Measurements from ENCODE around the gene TPD52L1. TPM values are rescaled to one million over a fixed set of nuclear protein-coding genes. Genes with fewer than 3 reads are reported as not detected.

TPD52L1 gene
- total RNA-seq, 1 experiment from 2014 or later: 12.4 TPM

- ATAC-seq (no peak), DNase-seq (ENCODE audit: low spot score) (no peak)
- Mint-ChIP-seq H3K36me3 (no peaks in the 10 kb centered on the region), H3K4me3 (no peak overlapping the region), H3K4me1 (peaks cover 26% of the 10 kb centered on the region), H3K27me3 (ENCODE audit: low read depth) (no peaks in the 10 kb centered on the region), H3K9me3 (no peaks in the 10 kb centered on the region), H3K27ac (no peak overlapping the region)
- TF ChIP-seq ESRRA (CRISPR knock-in tag; IDR thresholded peaks at IDR 0.05; ENCODE audit: borderline replicate concordance): no peak
- no peak for TF ChIP-seq TEAD1 (CRISPR knock-in tag; IDR thresholded peaks at IDR 0.05)
- no peak for TF ChIP-seq ZNF219 (CRISPR knock-in tag; IDR thresholded peaks at IDR 0.05; ENCODE audit: borderline replicate concordance)
- no peak for TF ChIP-seq USF1 (CRISPR knock-in tag; IDR thresholded peaks at IDR 0.05)
- POLR2A ChIA-PET: no interaction called here
- CTCF ChIA-PET: no interaction called here
Measured at GRCh38 chr6:125117818-125118217, 35.8 kb upstream of the TPD52L1 start.

DNA sequence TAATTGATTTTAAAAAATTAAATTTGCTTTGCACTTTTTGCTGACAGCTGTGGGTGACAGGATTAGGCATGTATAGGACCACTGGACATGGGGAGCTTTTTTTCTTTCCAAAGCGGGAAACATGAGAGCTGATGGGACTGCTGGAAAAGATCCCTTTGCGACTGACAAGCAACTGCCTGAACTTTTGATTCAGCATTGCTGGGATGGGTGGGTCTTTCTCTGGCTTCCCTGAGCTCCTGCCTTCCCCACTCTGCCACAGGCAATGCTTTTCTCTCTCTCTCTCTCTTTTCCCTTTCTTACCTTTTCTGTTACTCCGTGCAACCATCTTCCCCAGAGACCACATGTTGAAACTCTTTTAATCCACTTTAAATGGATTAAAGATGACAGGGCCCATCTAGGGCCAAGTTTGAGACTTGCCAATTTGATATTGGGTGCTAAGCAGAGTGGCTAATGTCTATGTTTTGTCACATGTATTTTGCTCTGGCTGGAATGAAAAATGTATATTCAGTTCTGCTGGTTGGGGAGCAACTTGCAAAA, 33.5 kb upstream of the TPD52L1 start:
- peak; percentile 52 for ATAC-seq
- H3K4me3 Mint-ChIP-seq: no peak overlapping the region
- ChIA-PET POLR2A (no interaction called here), CTCF (interaction anchor here (0.9 to 2.1 kb wide), 4 partner anchors 34 to 250 kb away, joined by 3 to 6 read pairs (median 4); partner anchors contain the start of gene TPD52L1)
- TF ChIP-seq PRDM15 (CRISPR knock-in tag; IDR thresholded peaks at IDR 0.05): no peak
- no peak for TF ChIP-seq ZNF138 (CRISPR knock-in tag; conservative IDR thresholded peaks at IDR 0.05)
- no peak for TF ChIP-seq ELF4 (CRISPR knock-in tag; IDR thresholded peaks at IDR 0.05; ENCODE audit: low read depth)
- peaks cover 35% of the 10 kb centered on the region for H3K4me1 Mint-ChIP-seq
- H3K27ac Mint-ChIP-seq: no peak overlapping the region
- peaks cover 3% of the 10 kb centered on the region for H3K36me3 Mint-ChIP-seq
- DNase-seq (ENCODE audit: low spot score): no peak
- peaks cover 7% of the 10 kb centered on the region for H3K9me3 Mint-ChIP-seq
- no peaks in the 10 kb centered on the region for H3K27me3 Mint-ChIP-seq (ENCODE audit: low read depth)

DNA sequence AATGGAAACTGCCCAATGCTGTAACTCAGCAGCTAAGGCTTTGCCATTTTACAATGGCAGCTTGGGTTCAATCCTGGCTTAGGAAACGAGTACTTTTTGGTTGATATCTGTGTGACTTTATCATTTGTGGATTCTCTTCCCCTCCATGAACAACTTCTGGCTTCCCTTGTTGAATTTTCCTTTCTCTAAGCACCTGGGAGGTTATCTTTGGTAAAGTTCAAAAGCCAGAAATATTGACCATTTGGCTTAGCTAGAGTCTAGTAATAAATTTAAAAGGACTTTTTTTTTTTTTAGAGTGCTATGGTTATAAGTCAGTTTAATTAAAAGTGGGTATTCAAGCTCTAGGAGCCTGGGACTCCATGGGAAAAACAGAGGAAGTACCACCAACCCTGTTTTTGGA, 31.7 kb upstream of the TPD52L1 start:
- ChIA-PET CTCF (no interaction called here), POLR2A (no interaction called here)
- DNase-seq (ENCODE audit: low spot score) (no peak), ATAC-seq (no peak)
- Mint-ChIP-seq H3K9me3 (peaks cover 18% of the 10 kb centered on the region), H3K27me3 (ENCODE audit: low read depth) (no peaks in the 10 kb centered on the region), H3K27ac (no peak overlapping the region), H3K4me1 (peaks cover 35% of the 10 kb centered on the region), H3K36me3 (peaks cover 8% of the 10 kb centered on the region), H3K4me3 (no peak overlapping the region)
- no peak for TF ChIP-seq MYBL2 (CRISPR knock-in tag; IDR thresholded peaks at IDR 0.05)
- TF ChIP-seq E2F5 (CRISPR knock-in tag; IDR thresholded peaks at IDR 0.05): no peak
- TF ChIP-seq ZNF121 (CRISPR knock-in tag; IDR thresholded peaks at IDR 0.05): no peak
- TF ChIP-seq ZNF232 (CRISPR knock-in tag; IDR thresholded peaks at IDR 0.05): no peak
- TF ChIP-seq ZNF423 (CRISPR knock-in tag; IDR thresholded peaks at IDR 0.05): no peak
- no peak for TF ChIP-seq ZNF396 (CRISPR knock-in tag; IDR thresholded peaks at IDR 0.05; ENCODE audit: borderline replicate concordance)
- TF ChIP-seq ELF4 (CRISPR knock-in tag; IDR thresholded peaks at IDR 0.05; ENCODE audit: low read depth): no peak
- TF ChIP-seq SMAD3 (CRISPR knock-in tag; IDR thresholded peaks at IDR 0.05; ENCODE audit: borderline replicate concordance): no peak
- TF ChIP-seq ZNF425 (CRISPR knock-in tag; conservative IDR thresholded peaks at IDR 0.05): no peak
- no peak for TF ChIP-seq FOXJ3 (CRISPR knock-in tag; IDR thresholded peaks at IDR 0.05; ENCODE audit: borderline replicate concordance)

Data from WTC11 (cell line).